Lower leg skin (tissue), 4 donors: ENCODE results near the gene CYP2D6. TPM values are rescaled to one million over a fixed set of nuclear protein-coding genes. Genes with fewer than 3 reads are reported as not detected.
"Not testable (repeated sequence)": the region's sequence is repeated elsewhere in the genome, so short reads cannot be mapped to it uniquely, and the experiment has no call there.

ENCODE experiments used
- DNase-seq, 2 donors: peaks; one replicate each; pipeline ENCODE4 v3.0.0-alpha.2; 2019; ENCODE audit warnings: low spot score in 2 of 2
- H3K4me3 ChIP-seq: fragments of 200-600 bp; sonication (generic); 2 replicates; pipeline ENCODE4 v1.5.1; 2017; ENCODE audit warnings: mild to moderate bottlenecking, low read depth; ENCODE audit not compliant: poor library complexity, severe bottlenecking
- CTCF ChIP-seq, 3 donors: fragments of 450-650 bp; IDR thresholded peaks; one replicate each; pipeline ENCODE4 v1.5.1; 2016; ENCODE audit warnings: antibody characterized with exemption in 3 of 3, mild to moderate bottlenecking in 3 of 3, moderate library complexity in 2 of 3
- POLR2A ChIP-seq, 2 donors: fragments of 450-650 bp; IDR thresholded peaks; one replicate each; pipeline ENCODE4 v1.6.1; 2016 to 2017; ENCODE audit warnings: antibody characterized with exemption in 2 of 2, mild to moderate bottlenecking in 1 of 2, moderate library complexity in 1 of 2
- WGBS, 2 donors: methylation state at CpG; one replicate each; pipeline ENCODE4 v1.1.5; 2018; 5-methylcytosine and 5-hydroxymethylcytosine counted together
- intact Hi-C: fragments of 100-400 bp; cut with DNase I; formaldehyde crosslinking; loops from one replicate; pipeline ENCODE4 v1.15.0; 2023; ENCODE audit warnings: low total_unique reads
- total RNA-seq, 4 donors: library from RNA; depleted of rRNA; stranded (reverse); fragments of >200 nt; gene quantifications; one replicate each; pipeline ENCODE4 v1.1.0, GENCODE V29; 2016

The CYP2D6 gene
- 1 to 10 TPM in 2 of 4 donors, under 1 TPM in 2; 0.61 to 1.4 (median 0.97) TPM for total RNA-seq

GRCh38 chr22:42130639-42131431 lies at the start of gene CYP2D6:
TSS of gene CYP2D6 (minus strand) at chr22:42130810. CDS start at chr22:42130791, 19 bp downstream.
- H3K4me3 ChIP-seq, intact Hi-C loops: not testable (repeated sequence)
- WGBS, 2 donors, result 82 to 88% methylated on average over 11 to 13 of the region's 14 CpGs
- DNase-seq, result peak in 1 of 2 donors; percentile 83

- intact Hi-C loops, result loop anchor here (10.0 kb wide), 1 partner anchor 255 kb away; the partner anchor contains the start of gene NFAM1
- 61 to 68% methylated on average over 6 of the region's 6 CpGs for WGBS, 2 donors
- H3K4me3 ChIP-seq, result no peak overlapping the region
- TF ChIP-seq CTCF (IDR thresholded peaks at IDR 0.05), result no peak
- no peak for TF ChIP-seq POLR2A (IDR thresholded peaks at IDR 0.05)
- DNase-seq, result no peak
Measured at GRCh38 chr22:42179616-42180015, 49.0 kb upstream of the CYP2D6 start.

- no peak overlapping the region for H3K4me3 ChIP-seq
- intact Hi-C loops, result loop anchor here (10.0 kb wide), 1 partner anchor 256 kb away; the partner anchor contains the start of gene NFAM1
- no peak for DNase-seq
- 69 to 80% methylated on average over 2 of the region's 2 CpGs for WGBS, 2 donors
- TF ChIP-seq POLR2A (IDR thresholded peaks at IDR 0.05) (no peak), CTCF (IDR thresholded peaks at IDR 0.05) (no peak)
Measured at GRCh38 chr22:42178910-42179519, 48.4 kb upstream of the CYP2D6 start.

- H3K4me3 ChIP-seq, result no peak overlapping the region
- DNase-seq, result no peak
- intact Hi-C loops, result loop anchor here (10.0 kb wide), 1 partner anchor 257 kb away; the partner anchor contains the start of gene NFAM1
- 84 to 93% methylated on average over 5 of the region's 5 CpGs for WGBS, 2 donors
- no peak for TF ChIP-seq CTCF (IDR thresholded peaks at IDR 0.05)
Measured at GRCh38 chr22:42177891-42178336, 47.3 kb upstream of the CYP2D6 start.

- DNase-seq, result no peak
- intact Hi-C loops, result loop anchor here (10.0 kb wide), 1 partner anchor 258 kb away; the partner anchor contains the start of gene NFAM1
Measured at GRCh38 chr22:42176255-42176915, 45.8 kb upstream of the CYP2D6 start.

More at GRCh38 chr22:42176255-42176915, 45.8 kb upstream of the CYP2D6 start:
- TF ChIP-seq CTCF (IDR thresholded peaks at IDR 0.05) (no peak), POLR2A (IDR thresholded peaks at IDR 0.05) (no peak)
- no peak overlapping the region for H3K4me3 ChIP-seq
- 91 to 92% methylated on average over 10 of the region's 10 CpGs for WGBS, 2 donors
